Measurements from ENCODE around the gene PLEKHA4. TPM values are rescaled to one million over a fixed set of nuclear protein-coding genes. Genes with fewer than 3 reads are reported as not detected.
A peak's percentile ranks its signal among the peaks of the same experiment; 100 is the strongest.

Gene PLEKHA4
- total and polyA plus RNA-seq, 2 donors (not counting 1 experiment from before 2014, with no cell fraction given), result 4.3 to 6.2 TPM

- H3K27me3 ChIP-seq (replicated peaks in 1 of 4; ENCODE audit: control extremely low read depth in 1 of 4, control insufficient read depth in 3 of 4, insufficient read depth in 4 of 4, low read length in 3 of 4), result no peaks in the 10 kb centered on the region
- no peaks in the 10 kb centered on the region for H3K27me3 Mint-ChIP-seq
- peaks cover 10% of the 10 kb centered on the region for H3K4me1 Mint-ChIP-seq
- no peaks in the 10 kb centered on the region for H3K79me2 ChIP-seq (ENCODE audit: control insufficient read depth, insufficient read depth, low read length)
- intact Hi-C loops (cut with micrococcal nuclease), result no loop called here
- H3K9me3 ChIP-seq (ENCODE audit: control extremely low read depth in 1 of 3, control insufficient read depth in 2 of 3, insufficient read depth in 1 of 3, low read length in 2 of 3), result peaks cover 0 to 3% (median 0%) of the 10 kb centered on the region in 3 donors
- peak; percentile 22 for ATAC-seq (ENCODE audit: low read depth)
- ChIA-PET POLR2A (interaction anchor here (0.6 kb wide), 1 partner anchor 100 kb away, joined by 3 read pairs; no protein-coding TSS in a partner anchor), CTCF (interaction anchor here (1.0 to 1.2 kb wide), 2 partner anchors 15 to 111 kb away, joined by 3 to 5 read pairs; no protein-coding TSS in a partner anchor)
- peaks cover 5 to 14% of the 10 kb centered on the region in 2 donors for H3K4me1 ChIP-seq (ENCODE audit: control insufficient read depth in 2 of 2, insufficient read depth in 2 of 2, low read length in 2 of 2)
- peak overlapping the region in 4 of 5 experiments; percentile 33 to 63 (median 58) for H3K4me3 ChIP-seq (ENCODE audit: control extremely low read depth in 1 of 5, extremely low read depth in 1 of 5, insufficient read depth in 1 of 5, low read depth in 2 of 5, low read length in 4 of 5)
- H3K4me3 Mint-ChIP-seq, result peak overlapping the region; percentile 98
- H3K27ac ChIP-seq (ENCODE audit: low read length in 2 of 2), result peak overlapping the region in 1 of 2 donors; percentile 59
- no peaks in the 10 kb centered on the region for H4K20me1 ChIP-seq (ENCODE audit: control insufficient read depth, insufficient read depth, low read length, poor library complexity, severe bottlenecking)
- no peaks in the 10 kb centered on the region for H3K36me3 ChIP-seq (replicated peaks in 1 of 2; ENCODE audit: control extremely low read depth in 1 of 2, control insufficient read depth in 1 of 2, extremely low read depth in 1 of 2, insufficient read depth in 2 of 2, low read length in 1 of 2)
- WGBS (ENCODE audit: insufficient coverage), result 75% methylated on average over 30 of the region's 30 CpGs
- no peaks in the 10 kb centered on the region for H3K9me3 Mint-ChIP-seq (ENCODE audit: insufficient read depth)
- peak overlapping the region; percentile 94 for H3K4me2 ChIP-seq (replicated peaks; ENCODE audit: low read depth, low read length, poor library complexity, severe bottlenecking)
- H3K27ac Mint-ChIP-seq, result peak overlapping the region; percentile 50
- no peak for TF ChIP-seq EZH2 (IDR thresholded peaks at IDR 0.05; ENCODE audit: borderline replicate concordance, insufficient read depth, low read depth, low read length, poor library complexity, severe bottlenecking)
- TF ChIP-seq CTCF (IDR thresholded peaks at IDR 0.05), result no peak
- peak overlapping the region; percentile 74 for H2AFZ ChIP-seq (ENCODE audit: insufficient read depth, low read depth, low read length, poor library complexity, severe bottlenecking)
- DNase-seq, result peak; percentile 34
- H3K9ac ChIP-seq (ENCODE audit: low read length), result peak overlapping the region; percentile 68
Observed at GRCh38 chr19:48859711-48860572, 8.5 kb downstream of the PLEKHA4 start.
